AG20443 (cell line): ENCODE measurements around the gene VPS36.
"Not testable (repeated sequence)": the region's sequence is repeated elsewhere in the genome, so short reads cannot be mapped to it uniquely, and the experiment has no call there.

Experiments
- DNase-seq: peaks from one replicate; pipeline ENCODE4 v3.0.0; 2012; ENCODE audit warnings: low spot score, mixed read lengths

Gene VPS36

DNA sequence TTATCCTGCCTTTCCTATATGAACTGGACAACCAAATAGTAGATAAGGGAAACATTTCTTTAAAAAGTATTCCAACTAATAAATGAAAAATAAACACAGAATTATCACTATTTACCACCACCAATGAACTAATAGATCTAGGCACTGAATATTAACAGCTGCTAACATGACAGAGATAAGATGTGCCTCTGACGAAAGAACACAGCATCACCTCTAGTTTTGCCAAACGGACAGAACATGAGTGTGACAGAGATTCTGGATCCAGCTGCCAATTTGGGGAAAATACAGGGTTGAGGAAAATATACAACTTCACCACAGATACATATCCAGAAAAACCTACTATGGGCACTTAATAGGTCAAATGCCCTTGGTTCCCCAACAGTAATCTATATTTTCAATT is 18.0 kb downstream of the VPS36 start:
- no peak for DNase-seq

DNA sequence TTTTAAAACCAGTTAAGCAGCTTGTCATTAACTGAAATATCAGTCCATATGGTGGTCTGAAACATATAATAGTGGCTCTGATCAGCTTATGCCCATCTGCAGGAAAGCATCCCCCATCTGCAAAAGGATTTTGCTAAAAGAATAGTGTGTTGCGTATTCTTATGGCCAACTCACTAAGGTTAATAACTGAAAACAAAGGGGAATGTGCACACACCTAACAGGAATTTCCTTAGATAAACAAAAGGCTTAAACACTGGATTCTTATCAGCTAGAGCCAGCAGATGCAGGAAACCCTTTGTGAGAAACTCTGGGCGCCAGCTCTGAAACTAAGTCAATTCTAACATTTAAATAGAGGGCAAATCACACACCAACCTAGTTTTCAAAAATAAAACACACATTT is 22.1 kb downstream of the VPS36 start:
- DNase-seq, result no peak

DNA sequence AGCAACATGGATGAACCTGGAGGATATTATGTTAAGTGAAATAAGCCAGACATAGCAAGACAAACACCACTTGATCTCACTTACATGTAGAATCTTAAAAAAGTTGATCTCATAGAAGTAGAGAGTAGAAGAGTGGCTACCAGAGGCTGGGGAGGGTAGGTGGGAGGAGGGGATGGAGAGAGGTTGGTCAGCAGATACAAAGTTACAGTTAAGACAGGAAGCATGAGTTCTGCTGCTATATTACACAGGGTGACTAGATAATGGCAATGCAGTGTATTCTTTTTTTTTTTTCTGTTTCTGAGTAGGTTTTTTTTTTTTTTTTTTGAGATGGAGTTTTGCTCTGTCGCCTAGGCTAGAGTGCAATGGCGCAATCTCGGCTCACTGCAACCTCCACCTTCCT is 29.2 kb downstream of the VPS36 start:
- DNase-seq, result no peak

DNA sequence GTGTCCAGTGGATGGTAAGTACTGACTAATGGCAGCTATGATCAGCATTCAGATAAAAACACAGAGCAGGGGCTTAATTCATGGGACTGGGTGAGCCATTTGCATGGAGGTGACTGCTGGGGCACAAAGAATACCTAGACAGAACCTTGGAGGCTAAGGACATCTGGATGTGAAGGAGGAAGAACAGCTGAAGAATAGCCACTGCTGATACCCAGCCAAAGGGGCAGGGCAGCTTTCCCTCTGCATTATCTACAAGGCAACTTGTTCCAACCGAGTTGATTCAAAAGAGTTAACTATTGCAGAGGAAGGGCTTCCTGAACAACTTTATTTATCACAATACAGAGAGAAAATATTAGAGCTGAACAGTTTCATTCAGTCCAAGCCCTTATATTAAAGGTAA is 31.4 kb downstream of the VPS36 start:
- no peak for DNase-seq

DNA sequence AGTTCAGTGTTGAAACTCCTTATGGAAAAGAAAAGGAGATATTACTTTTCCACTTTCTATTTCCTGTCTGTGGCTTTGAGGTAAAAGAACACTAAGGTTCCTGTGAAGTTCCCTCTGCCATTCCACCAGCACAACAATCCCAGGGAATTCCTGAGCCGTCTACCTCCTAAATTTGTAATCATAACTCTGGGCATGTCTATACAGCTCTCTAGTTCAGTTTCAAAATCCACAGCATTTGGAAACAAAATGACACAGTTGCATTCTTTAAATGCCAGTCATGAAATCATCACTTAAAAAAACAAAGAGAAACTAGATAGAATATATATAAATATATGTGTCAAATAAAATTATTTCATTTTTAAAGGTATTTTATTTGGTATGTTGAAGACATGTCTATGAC is 35.5 kb downstream of the VPS36 start:
- DNase-seq, result peak; percentile 61

DNA sequence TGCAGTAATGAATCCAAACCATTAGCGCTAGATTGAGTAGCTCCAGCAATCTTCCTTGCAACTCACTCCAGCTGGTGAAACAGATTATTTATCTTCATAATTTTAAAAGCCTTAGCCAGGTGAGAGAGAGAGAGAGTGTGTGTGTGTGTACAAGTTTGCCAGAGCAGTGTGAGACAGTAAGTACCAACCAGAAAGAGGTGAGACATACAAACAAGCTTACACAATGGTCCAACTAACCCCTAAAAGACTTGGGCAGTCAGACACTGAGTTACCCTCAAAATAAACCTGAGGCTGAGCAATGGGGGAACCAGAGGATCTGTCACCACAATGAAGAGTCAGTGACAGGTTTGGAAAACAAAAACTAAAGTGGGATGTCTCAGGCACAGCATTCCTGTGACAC is 36.4 kb downstream of the VPS36 start:
- no peak for DNase-seq

DNA sequence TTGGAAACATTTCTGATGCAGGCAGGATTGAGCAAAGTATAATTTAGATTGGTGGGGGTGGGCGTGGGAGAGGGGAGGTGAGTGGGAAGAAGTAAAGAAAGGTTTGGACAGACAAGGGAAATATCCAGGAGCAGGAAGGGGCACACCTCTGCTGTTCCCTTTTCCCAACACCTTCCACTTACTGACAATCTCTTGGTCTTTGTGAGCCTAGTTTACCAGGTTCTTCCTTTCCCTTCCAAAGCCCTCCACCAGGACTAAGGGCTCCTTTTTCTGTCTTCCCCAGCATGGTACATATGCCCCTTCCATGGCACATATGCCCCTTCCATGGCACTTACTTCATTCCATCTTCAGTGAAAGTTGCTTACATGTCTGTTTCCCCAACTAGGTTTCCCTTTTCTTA is 38.3 kb downstream of the VPS36 start:
- DNase-seq, result no peak

DNA sequence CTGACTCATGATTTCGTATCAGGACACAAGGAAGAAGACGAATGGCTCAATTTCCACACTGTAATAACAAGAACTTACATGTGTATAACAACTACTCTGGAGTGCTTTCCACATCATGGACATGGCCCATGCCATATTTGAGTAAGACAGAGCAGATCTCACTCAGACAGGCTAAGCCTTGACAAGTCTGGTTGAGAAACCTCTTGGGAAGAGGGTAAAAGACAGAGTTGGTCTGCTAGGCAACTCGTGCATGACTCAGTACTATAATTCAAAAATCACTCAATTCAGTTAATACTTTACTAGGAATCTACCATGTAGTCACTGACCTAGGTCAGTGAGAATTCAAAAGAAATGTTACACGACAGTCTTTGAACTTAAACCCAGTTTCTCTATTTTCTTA is 38.8 kb downstream of the VPS36 start:
- DNase-seq, result peak; percentile 34

DNA sequence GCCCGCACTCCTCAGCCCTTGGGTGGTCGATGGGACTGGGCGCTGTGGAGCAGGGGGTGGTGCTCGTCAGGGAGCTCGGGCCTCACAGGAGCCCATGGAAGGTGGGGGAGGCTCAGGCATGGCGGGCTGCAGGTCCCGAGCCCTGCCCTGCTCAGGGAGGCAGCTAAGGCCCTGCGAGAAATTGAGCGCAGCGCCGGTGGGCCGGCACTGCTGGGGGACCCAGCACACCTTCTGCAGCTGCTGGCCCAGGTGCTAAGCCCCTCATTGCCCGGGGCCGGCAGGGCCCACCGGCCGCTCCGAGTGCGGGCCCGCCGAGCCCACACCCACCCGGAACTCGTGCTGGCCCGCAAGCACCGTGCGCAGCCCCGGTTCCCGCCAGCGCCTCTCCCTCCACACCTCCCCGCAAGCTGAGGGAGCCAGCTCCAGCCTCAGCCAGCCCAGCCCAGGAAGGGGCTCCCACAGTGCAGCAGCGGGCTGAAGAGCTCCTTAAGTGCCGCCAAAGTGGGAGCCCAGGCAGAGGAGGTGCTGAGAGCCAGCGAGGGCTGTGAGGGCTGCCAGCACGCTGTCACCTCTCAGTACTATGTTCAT is 42.3 kb downstream of the VPS36 start:
- DNase-seq, result not testable (repeated sequence)

DNA sequence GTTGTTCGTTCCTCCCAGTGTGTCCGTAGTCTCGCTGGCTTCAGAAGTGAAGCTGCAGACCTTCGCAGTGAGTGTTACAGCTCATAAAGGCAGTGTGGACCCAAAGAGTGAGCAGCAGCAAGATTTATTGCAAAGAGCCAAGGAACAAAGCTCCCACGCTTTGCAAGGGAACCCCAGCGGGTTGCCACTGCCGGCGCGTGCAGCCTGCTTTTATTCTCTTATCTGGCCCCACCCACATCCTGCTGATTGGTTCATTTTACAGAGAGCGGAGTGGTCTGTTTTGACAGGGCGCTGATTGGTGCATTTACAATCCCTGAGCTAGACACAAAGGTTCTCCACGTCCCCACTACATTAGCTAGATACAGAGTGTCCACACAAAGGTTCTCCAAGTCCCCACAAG is 43.0 kb downstream of the VPS36 start:
- DNase-seq, result not testable (repeated sequence)

DNA sequence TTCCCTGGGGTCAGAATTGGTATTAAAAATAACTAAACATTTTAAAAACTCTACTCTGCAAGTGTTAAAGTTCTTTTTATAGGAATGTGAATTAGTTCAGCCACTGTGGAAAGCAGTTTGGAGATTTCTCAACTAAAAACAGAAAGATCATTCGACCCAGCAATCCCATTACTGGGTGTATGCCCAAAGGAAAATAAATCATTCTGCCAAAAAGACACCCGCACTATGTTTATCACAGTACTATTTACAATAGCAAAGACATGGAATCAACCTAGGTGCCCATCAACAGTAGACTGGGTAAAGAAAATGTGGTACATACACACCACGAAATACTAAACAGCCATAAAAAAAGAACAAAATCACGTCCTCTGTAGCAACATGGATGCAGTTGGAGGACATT is 43.8 kb downstream of the VPS36 start:
- DNase-seq, result no peak

DNA sequence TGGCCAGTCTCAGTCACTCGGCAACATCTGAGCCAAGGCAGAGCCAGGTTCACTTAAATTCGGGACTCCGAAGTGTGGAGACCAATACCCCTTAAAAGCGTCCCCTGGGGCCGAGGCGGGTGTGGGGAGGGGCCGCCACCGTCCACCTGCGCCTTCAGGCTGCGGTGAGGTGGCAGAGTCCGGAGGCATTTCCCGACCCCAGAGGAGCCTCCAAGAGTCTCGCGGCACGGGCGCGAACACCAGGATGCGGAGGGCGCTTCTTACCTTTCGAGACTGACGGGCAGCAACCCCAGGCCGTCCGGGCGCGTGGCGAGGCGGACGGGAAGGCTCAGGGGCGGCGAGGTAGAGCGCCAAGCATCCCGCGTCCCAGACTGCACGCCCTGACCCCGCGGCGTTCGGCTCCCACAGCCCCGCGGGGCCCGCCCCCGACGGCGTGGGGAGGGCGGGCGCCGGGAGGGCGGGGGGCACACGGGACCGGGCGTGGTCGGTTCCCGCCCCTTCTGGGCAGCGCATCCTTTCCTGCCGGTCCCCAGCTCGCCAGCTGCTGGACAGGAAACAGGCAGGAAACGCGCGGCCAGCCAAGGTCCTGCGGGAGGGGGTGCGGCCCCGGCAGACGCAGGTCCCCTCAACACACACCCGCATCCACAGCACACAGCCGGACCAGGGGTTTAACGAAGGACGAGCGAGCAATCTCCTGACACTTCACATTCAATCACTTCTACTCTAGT is 44.5 kb downstream of the VPS36 start, which contains the start of gene THSD1:
Gene THSD1, minus strand, starts transcription at position 406 of the 728 bp plus-strand sequence. CDS start 3,572 bp downstream, outside the sequence.
- DNase-seq, result peak; percentile 90

DNA sequence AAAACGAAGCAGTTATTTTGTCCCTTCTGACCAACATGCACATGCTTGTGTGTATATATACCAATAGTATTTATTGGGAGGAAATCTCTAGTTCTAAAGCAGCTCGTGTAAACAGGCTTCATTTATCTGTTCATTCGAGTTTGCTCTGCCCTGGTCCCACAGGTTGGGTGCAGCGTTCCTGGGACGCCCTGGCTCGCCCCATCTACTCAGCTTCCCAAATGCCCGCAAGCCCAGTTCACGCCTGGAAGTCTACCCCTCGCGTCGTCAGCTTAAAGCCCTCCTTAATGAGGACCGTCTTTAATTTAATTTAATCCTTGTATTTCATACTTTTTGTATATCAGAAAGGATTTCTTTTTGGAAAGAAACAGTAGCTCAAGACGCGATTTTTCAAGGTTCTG is 45.1 kb downstream of the VPS36 start:
- DNase-seq, result peak; percentile 24

DNA sequence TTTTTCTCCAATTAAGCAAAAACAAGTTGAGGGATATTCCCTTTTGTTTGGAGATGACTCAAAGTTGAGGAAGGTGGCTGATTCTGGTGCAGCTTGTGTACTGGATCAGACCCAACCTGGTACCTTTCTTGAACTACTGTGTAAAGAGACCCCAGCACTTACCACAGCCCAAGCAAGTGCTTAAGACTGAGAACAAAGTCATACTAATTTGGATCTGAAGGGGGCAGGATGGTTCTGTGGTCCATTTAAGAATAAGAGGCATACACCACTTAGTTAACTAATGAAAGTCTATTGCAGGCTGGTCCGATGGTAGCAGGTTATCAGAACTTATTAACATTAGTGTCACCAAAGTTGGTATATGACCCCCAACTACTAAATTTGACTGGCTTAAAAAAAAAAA is 50.7 kb downstream of the VPS36 start:
- no peak for DNase-seq

DNA sequence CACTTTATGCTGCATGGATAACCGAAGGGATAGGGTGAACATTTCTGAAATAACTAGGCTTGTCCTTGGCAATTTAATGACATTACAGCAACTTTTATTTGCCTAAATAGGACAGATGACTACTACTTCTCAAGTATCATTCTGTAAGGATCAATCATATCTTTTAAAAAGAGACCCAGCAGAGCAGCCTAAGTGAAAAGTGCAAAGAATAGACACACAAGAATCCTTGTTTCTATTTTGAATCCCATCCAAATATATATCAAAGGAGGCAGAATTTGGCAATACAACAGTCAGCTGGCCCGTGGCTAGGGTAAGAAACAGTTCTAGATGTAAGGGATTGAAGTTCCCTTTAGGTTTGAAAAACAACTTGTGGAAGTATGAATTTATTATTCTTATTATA is 51.4 kb downstream of the VPS36 start:
- no peak for DNase-seq

DNA sequence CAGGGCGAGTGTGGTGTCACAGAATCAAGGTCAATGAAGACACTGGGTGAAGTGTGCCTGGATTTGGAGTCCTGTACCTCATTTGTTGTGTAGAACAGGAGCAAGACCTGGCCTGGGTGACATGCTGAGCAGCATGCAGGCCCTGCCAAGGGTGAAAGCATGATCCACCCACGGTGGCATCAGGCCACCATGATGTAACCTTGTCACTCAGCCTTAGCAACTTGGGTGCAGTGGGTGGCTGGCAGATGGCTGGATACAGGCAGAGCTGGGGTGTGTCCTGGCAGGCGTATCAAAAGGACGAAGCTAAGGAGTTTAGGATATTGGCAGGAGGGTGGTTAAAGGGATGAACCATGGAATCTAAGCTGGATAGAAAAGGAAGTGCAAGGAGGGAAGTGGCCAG is 54.7 kb downstream of the VPS36 start:
- no peak for DNase-seq

DNA sequence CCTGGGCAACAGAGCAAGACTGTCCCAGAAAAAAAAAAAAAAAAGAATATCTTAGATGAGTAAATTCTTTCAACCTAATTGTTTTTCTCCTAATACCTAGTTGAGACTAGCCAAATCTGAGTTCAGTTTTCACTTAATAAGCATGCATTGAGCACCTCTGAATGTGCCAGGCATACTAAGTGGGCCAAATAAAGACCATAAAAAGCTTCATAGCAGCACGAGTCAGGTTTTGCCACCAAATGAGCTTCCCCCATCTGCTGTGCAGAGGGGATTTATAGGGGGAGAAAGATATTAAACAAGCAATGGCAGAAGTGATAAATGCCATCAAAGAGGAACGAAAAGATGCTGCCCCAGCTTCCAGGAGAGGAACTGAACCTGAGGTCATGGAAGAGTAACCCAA is 55.8 kb downstream of the VPS36 start:
- no peak for DNase-seq

DNA sequence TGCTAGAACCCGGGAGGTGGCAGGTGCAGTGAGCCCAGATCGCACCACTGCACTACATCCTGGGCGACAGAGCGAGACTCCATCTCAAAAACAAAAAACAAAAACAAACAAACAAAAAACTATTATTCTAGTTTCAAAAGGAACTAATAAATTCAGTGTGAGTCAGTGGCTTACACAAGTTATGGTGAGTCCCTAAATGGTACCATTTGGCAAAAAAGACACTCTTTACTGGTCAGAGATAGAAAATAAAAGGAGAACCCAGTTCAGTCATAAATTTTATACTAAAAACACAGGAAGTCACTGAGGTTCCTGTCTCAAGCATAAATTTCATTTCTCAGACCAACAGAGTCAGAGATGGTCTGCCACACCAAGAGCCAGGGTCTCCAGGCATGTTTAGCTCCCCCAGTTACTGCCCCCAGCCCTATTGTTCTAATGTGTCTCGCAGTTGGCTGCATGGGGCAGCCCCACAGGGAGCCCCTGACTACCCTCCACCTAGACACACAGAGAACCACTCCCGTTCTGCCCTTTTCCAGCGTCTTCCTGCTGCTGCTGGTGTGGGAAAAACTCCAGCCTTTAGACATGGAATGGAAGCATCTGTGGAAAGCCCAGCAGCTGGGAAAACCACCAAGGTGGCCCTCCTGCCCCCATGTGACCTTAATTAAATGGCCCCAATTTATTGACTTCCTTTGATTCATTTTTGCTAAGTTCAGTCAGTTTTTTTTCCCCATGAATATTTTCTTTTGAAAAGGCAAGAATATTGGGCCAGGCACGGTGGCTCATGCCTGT is 56.7 kb downstream of the VPS36 start:
- no peak for DNase-seq

DNA sequence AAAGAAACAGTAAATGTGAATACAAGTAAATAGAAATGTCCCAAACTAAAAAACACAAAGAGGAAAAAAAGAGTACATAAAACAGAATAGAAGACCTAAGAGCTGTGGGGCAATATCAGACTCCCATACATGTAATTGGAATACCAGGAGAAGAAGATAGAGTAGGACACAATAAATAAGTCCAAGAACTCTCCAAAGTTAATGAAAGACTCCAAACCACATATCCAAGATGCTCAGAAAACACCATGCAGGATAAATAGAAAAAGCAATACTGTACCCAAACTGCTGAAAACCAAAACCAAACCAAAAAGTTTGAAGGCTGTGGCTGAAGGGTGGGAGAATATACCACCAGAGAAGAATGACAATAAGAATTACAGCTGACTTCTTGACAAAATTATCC is 62.7 kb downstream of the VPS36 start:
- no peak for DNase-seq

DNA sequence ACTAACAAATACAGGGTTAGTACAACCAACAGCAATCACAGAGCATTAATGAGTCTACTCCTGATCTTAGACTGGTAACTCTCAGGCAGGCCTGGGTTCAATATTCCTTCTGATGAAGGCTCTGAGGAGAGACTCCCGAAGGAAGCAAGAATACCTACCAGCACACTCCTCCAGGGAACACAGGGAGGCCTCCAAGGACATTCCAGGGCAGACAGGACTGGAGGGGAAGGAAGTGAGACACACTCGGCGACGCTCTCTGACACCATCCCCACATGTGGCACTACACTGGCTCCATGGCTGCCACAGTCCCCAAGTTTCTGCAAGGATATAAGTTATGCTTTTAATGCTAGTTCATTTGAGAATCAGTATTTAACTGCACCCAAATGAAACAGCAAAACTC is 64.6 kb downstream of the VPS36 start:
- DNase-seq, result no peak

DNA sequence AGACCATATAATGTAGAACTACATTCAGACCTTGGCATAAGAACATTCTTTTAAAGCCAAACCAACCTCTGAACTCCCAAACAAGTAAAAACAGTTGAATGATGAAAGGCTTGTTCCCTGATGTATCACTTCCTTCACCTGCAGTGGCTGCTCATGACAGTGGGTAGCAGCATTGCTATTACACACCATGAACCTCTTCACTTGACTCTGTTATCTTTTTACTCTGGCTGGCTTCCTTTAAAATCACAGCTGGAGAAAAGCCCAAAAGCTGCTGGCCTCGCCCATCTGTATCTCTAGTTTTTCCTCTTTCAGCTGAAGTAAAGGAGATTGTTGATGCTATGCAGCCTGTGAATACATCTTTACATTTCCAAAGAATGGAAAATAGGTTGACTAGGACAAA is 67.1 kb downstream of the VPS36 start:
- DNase-seq, result no peak

DNA sequence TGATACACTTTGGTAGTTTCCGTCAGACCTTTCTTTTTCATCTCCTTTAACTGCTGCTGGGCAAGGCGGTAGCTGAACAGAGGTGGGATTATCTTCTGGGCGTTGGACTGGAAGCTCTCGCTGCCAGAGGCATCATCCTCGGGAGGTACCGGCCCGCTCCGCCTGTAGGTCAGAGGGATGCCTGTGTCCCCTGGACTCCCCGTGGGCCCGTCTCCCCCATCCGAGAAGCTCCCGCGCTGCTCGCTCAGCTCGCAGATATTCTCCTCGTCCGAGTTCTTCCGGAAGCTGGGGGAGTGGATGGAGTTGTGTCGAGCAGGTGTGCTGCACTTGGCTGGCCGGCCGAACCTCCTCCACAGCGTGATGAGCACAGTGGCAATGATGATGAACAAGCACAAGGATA is 72.1 kb downstream of the VPS36 start:
- no peak for DNase-seq

DNA sequence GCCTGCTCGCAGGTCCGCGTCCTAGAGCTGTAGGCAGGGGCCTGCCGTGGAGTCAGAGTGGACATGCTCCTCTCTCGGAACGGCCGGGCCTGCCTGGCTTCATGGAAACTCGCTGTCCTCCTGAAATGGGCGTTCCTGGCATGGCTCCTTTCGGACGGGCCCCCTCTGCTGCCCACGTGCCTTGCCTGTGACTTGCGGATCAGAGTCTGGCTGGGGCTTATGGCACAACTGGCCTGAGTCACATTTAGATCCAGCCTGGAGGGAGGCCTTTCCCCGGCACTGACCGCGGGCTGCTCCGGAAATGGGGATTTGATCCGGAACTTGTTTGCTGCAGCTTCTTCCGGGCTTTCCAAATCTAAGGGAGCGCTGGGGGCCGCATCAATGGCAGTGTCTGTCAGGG is 72.5 kb downstream of the VPS36 start:
- DNase-seq, result no peak
